Smooth muscle cell (in vitro differentiated cells): ENCODE measurements around the gene NAP1L4. TPM values are rescaled to one million over a fixed set of nuclear protein-coding genes. Genes with fewer than 3 reads are reported as not detected.

Experiments used
- DNase-seq: peaks from one replicate; lab custom pipeline; 2025; ENCODE audit not compliant: unreplicated experiment; lab: John Stamatoyannopoulos, UW
- H2AFZ ChIP-seq: fragments of 200-600 bp; sonication (generic); 2 replicates; pipeline ENCODE4 v1.6.0; 2016; ENCODE audit warnings: antibody characterized with exemption, low read depth, mild to moderate bottlenecking
- H3F3A ChIP-seq: fragments of 200-600 bp; sonication (generic); 2 replicates; pipeline ENCODE4 v1.6.0; 2017; ENCODE audit warnings: antibody characterized with exemption, low read depth
- H3K27ac ChIP-seq: fragments of 200-600 bp; sonication (generic); 2 replicates; pipeline ENCODE4 v1.5.1; 2016; ENCODE audit warnings: low read depth, mild to moderate bottlenecking
- H3K27me3 ChIP-seq: fragments of 200-600 bp; sonication (generic); 2 replicates; pipeline ENCODE4 v1.6.1; 2016; ENCODE audit warnings: low read depth, mild to moderate bottlenecking
- H3K36me3 ChIP-seq: fragments of 200-600 bp; sonication (generic); 2 replicates; pipeline ENCODE4 v1.5.1; 2016; ENCODE audit warnings: low read depth
- H3K4me1 ChIP-seq: fragments of 200-600 bp; sonication (generic); 2 replicates; pipeline ENCODE4 v1.5.1; 2016; ENCODE audit warnings: low read depth
- H3K4me2 ChIP-seq: fragments of 200-600 bp; sonication (generic); 2 replicates; pipeline ENCODE4 v1.6.0; 2016; ENCODE audit warnings: mild to moderate bottlenecking
- H3K4me3 ChIP-seq: fragments of 200-600 bp; sonication (generic); 2 replicates; pipeline ENCODE4 v1.5.1; 2016; ENCODE audit warnings: mild to moderate bottlenecking
- H3K79me2 ChIP-seq: fragments of 200-600 bp; sonication (generic); 2 replicates; pipeline ENCODE4 v1.6.0; 2016; ENCODE audit warnings: low read depth, mild to moderate bottlenecking
- H3K9ac ChIP-seq: fragments of 200-600 bp; sonication (generic); 2 replicates; pipeline ENCODE4 v1.6.0; 2016; ENCODE audit warnings: low read depth
- H3K9me3 ChIP-seq: fragments of 200-600 bp; sonication (generic); replicated peaks from 2 replicates; pipeline ENCODE4 v1.5.1; 2016; ENCODE audit warnings: low read depth
- H4K20me1 ChIP-seq: fragments of 200-600 bp; sonication (generic); 2 replicates; pipeline ENCODE4 v1.6.0; 2016; ENCODE audit warnings: low read depth
- CTCF ChIP-seq: fragments of 200-600 bp; sonication (generic); IDR thresholded peaks from 2 replicates; pipeline ENCODE4 v1.5.1; 2017; ENCODE audit warnings: borderline replicate concordance, mild to moderate bottlenecking, antibody characterized with exemption; ENCODE audit not compliant: insufficient read depth, poor library complexity, severe bottlenecking
- WGBS: methylation state at CpG from one replicate; pipeline ENCODE4 v1.1.7; 2016; ENCODE audit warnings: low lambda C conversion rate; 5-methylcytosine and 5-hydroxymethylcytosine counted together
- polyA plus RNA-seq: library from polyadenylated mRNA; unstranded; fragments of >200 nt; fragmentation: Nextera tagmentation; extraction: Ambion mirVana; gene quantifications from 2 replicates; pipeline ENCODE4 v1.2.1, GENCODE V29; 2016
- total RNA-seq: library from RNA; depleted of rRNA; stranded (reverse); fragments of >200 nt; gene quantifications from 2 replicates; pipeline ENCODE4 v1.2.3, GENCODE V29; 2014

Gene NAP1L4
- total and polyA plus RNA-seq, 2 experiments from 2014 or later: 63.1 to 95.0 TPM

DNA sequence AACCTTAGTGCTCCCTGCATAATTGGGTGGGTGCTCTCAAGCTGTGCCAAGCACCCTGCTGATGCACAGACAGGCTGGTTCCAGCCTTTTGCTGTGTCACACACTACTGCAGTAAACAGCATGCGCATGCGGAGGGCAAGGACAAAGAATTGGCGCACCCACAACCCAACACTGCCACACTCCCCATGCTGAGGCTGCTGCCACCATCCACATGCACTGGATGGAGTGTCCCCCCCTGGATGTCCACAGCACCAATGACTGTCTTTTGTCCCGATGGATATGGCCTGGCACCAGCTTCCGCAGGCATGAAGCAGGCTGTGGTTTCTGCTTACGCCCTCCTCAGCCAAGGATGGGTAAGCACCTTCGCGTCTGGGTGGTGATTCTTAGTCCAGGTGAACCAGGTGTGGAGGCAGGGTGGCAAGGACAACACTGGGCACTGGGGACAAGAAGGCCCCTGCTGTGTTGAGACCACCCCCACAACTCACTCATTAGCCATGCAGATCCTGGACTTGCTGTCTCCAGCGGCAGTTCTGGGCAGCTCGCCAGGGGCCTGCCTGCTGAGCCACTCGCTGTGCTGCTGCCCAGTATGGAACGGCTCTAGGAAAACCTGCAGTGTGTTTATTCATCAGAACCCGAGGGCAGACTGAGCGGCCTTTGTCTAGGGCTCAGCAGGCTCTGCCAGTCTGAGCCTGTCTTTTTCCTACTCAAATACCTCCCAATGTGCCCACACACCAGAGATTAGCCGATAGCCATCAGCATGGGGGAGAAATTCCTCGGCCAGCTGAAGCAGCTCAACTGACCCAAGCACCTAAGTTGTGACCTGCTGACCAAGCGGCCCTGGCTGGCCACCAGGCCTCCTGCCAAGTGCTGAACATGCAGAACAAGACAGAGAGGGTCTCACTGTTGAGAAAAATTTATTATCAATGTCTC is 8.2 kb upstream of the NAP1L4 start:
- Histone ChIP-seq H3K79me2 (no peaks in the 10 kb centered on the region), H3K9me3 (no peaks in the 10 kb centered on the region), H3K9ac (no peak overlapping the region), H3K4me3 (no peak overlapping the region), H3K27ac (no peak overlapping the region), H3K27me3 (no peaks in the 10 kb centered on the region), H3K36me3 (no peaks in the 10 kb centered on the region), H2AFZ (no peak overlapping the region), H3K4me1 (peaks cover 8% of the 10 kb centered on the region), H4K20me1 (no peaks in the 10 kb centered on the region), H3K4me2 (no peak overlapping the region), H3F3A (no peaks in the 10 kb centered on the region)
- 88% methylated on average over 17 of the region's 17 CpGs for WGBS
- no peak for TF ChIP-seq CTCF
- DNase-seq: no peak

DNA sequence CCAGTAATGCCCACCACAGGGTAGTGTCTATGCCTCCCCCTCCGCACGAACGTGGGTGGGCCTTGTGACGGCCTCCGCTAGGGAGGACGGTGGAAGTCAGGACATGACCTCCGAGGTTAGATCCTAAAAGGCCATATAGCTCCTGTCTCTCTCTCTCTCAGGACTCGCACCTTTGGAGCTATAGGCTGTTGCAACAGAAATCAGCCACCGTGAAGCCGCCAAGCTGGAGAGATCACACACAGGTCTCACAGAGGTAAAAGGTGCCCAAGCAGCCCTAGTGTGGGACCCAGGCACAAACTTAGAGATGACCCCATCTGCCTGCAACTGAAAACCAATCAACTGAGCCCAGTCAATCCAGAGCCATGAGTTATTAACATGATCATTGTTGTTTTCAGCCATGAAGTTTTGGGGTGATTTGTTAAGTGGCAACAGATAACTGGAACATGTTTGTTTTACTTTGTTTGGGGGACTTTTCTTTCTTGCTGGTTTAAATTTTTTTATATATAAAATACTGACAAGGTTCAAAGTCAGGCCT is 7.4 kb upstream of the NAP1L4 start:
- no peak for DNase-seq
- Histone ChIP-seq H3F3A (no peaks in the 10 kb centered on the region), H3K27ac (no peak overlapping the region), H4K20me1 (no peaks in the 10 kb centered on the region), H3K27me3 (no peaks in the 10 kb centered on the region), H3K9me3 (no peaks in the 10 kb centered on the region), H3K36me3 (no peaks in the 10 kb centered on the region), H3K4me2 (no peak overlapping the region), H3K4me1 (peaks cover 8% of the 10 kb centered on the region), H3K9ac (no peak overlapping the region), H3K4me3 (no peak overlapping the region), H3K79me2 (no peaks in the 10 kb centered on the region), H2AFZ (no peak overlapping the region)
- TF ChIP-seq CTCF: no peak
- 86% methylated on average over 10 of the region's 10 CpGs for WGBS

DNA sequence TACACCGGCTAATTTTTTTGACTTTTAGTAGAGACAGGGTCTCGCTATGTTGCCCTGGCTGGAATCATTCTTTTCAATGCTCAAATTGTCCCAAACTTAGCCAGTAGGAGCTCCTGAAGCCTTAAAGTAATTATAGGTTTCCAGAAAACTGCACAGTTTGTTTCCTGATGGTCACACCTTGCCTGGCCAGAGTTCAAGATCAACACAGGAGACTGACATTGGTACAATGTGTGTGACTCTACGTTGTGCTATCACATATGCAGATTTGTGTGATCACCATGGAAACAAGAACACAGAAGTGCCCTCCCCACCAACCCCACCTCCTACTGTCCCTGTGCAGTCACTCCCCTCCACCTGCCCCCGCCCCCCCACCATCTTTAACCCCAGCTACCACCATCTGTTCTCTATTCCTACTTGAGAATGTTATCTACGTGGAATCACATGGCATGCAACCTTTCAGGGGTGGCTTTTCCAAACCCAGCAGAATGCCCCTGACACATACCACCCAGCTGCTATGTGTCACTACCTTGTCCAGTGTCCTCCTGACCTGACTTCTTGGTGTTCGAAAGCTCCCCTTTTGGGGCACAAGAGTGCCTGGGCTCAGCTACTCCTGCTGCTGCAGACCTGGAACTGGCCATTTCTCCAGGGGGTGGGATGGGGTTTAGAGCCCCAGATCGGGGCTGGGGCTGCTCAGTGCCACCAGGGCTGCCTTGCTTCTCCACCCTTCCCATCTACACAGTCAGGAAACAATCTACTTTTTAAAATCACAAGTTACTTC is 6.1 kb upstream of the NAP1L4 start:
- no peaks in the 10 kb centered on the region for H3K79me2 ChIP-seq
- no peak overlapping the region for H3K9ac ChIP-seq
- H3K27ac ChIP-seq: no peak overlapping the region
- H3K36me3 ChIP-seq: no peaks in the 10 kb centered on the region
- H4K20me1 ChIP-seq: no peaks in the 10 kb centered on the region
- H2AFZ ChIP-seq: no peak overlapping the region
- peaks cover 8% of the 10 kb centered on the region for H3K4me1 ChIP-seq
- no peak for DNase-seq
- no peak overlapping the region for H3K4me3 ChIP-seq
- 91% methylated on average over 6 of the region's 7 CpGs for WGBS
- H3K27me3 ChIP-seq: no peaks in the 10 kb centered on the region
- no peaks in the 10 kb centered on the region for H3F3A ChIP-seq
- H3K4me2 ChIP-seq: no peak overlapping the region
- H3K9me3 ChIP-seq: no peaks in the 10 kb centered on the region
- TF ChIP-seq CTCF: no peak
